HG03460 (cell line): Measurements from ENCODE around the gene BST1.
"Not testable (repeated sequence)": the region's sequence is repeated elsewhere in the genome, so short reads cannot be mapped to it uniquely, and the experiment has no call there.

Experiments
- ATAC-seq: cut with Tn5 transposase; IDR thresholded peaks from one replicate; pipeline ENCODE4 v1.9.1; 2021; ENCODE audit not compliant: unreplicated experiment

Gene BST1

GRCh38 chr4:15742637-15743036 is 39.8 kb downstream of the BST1 start:
- ATAC-seq, result no peak

GRCh38 chr4:15744016-15744545 is 41.2 kb downstream of the BST1 start:
- ATAC-seq, result no peak

GRCh38 chr4:15746110-15746509 is 43.2 kb downstream of the BST1 start:
- ATAC-seq, result no peak

DNA sequence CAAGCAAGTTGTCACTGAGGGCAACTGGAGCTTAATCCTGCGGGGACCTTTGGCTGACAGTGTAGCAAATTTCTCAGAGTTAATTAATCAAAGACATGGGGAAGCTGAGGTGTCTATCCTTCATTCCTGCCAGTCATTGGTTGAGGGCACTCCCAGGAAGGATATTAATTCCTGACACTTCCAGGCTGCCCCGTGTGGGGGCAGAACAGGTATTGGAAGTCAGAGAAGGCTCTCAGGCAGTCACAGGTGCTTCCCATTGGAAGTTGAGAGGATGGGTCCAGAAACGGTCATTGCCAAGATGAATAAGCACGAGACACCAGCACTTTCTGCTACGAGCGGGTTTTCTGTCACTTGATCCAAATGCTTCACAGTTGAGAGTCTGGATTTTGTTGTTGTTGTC is 46.1 kb downstream of the BST1 start:
- no peak for ATAC-seq

- ATAC-seq, result no peak
Observed at GRCh38 chr4:15751153-15751552, 48.3 kb downstream of the BST1 start.

DNA sequence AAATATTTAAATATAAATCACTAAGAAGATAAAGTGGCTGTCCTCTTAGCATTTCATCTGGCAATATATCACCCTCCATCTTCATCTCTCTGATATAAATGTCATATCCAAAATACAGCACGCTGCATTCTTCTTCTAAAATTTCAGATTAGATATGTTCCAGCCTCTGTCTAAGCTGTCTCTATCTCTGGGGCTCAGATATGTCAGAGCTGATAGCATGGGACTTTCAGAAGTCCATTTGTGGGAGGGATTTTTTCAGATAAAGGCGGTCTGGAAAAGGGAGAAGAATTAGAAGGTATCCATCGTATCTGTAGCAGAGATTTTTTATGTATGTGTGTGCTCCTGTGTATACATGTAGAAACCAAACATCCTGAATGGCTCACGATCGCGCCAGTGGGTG is 50.2 kb downstream of the BST1 start:
- no peak for ATAC-seq

GRCh38 chr4:15753786-15754185 is 50.9 kb downstream of the BST1 start:
- ATAC-seq, result no peak

- ATAC-seq, result no peak
Observed at GRCh38 chr4:15754323-15754722, 51.5 kb downstream of the BST1 start.

DNA sequence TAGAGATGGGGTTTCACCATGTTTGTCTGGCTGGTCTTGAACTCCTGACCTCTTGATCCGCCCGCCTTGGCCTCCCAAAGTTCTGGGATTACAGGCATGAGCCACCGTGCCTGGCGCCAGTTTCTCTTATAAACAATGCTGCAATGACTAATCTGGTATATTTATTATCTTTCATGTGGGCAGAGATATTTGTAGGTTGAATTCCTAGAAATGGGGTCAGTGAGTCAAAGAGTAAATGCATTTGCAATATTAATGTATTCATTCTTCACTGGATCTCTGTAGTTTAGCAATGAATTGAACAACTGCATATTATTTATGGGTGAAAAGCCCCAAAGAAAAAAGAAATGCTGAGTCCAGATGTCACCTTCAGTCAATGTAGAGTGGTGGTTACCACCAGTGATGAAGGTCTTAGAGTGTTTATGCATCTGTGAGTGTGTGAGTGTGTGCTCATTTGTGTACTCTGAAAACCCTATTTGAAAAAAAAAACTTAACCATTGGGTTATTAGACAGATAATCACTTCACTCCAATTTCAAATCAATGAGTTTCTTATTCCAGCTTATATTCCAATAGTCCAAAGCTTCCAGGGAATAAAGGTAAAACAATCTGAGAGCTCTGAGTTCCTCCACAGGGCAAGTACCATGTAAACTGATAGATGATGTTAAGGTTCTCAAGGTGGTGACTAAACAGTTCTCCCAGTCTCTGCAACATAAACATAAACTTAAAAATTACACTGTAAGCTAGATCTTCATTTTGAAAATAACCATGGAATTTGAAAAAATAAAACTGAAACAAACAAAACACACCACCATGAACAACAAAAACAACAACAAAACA is 52.7 kb downstream of the BST1 start:
- ATAC-seq, result no peak

- peak; percentile 81 for ATAC-seq
Observed at GRCh38 chr4:15756361-15756861, 53.5 kb downstream of the BST1 start.

DNA sequence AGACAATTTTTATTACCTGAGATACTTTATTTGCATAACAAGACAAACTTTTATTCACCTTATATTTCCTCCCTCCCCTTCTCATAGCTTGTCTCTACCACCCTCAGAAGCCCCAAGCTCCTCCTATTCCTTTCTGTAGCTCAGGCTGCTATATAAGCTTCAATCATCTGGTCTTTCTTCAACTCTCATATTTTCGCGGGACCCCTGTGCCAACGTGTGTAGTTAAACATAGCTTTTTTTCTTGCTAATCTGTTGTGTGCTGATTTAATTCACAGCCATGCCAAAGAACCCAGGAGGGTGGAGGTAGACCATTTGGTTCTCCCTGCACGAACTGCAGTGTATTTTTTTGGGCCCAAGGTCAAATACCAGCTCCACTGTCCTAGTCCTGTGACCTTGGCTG is 54.2 kb downstream of the BST1 start:
- no peak for ATAC-seq

DNA sequence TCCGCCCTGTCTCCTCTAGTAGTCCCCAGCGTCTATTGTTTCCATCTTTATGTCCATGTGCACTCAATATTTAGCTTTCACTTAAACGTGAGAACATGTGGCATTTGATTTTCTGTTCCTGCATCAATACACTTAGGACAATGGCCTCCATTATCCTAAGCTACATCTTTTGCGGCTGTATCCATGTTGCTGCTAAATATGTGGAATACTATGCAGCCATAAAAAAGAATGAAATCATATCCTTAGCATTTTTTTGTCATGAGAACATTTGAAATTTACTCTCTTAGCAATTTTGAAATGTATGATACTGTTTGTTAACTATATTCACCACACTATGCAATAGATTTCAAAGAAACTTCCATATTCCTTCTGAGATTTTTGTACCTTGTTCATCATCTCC is 55.4 kb downstream of the BST1 start:
- no peak for ATAC-seq

- not testable (repeated sequence) for ATAC-seq
Observed at GRCh38 chr4:15762460-15762859, 59.6 kb downstream of the BST1 start.

- no peak for ATAC-seq
Observed at GRCh38 chr4:15765391-15765790, 62.5 kb downstream of the BST1 start.

GRCh38 chr4:15765910-15766697 is 63.2 kb downstream of the BST1 start:
- peak; percentile 64 for ATAC-seq

- no peak for ATAC-seq
Observed at GRCh38 chr4:15766821-15767220, 64.0 kb downstream of the BST1 start.

GRCh38 chr4:15769202-15769601 is 66.3 kb downstream of the BST1 start:
- ATAC-seq, result no peak

- ATAC-seq, result peak; percentile 75
Observed at GRCh38 chr4:15771216-15772058, 68.6 kb downstream of the BST1 start.

GRCh38 chr4:15774020-15774420 is 71.2 kb downstream of the BST1 start:
- ATAC-seq, result no peak

- ATAC-seq, result no peak
Observed at GRCh38 chr4:15776871-15777648, 74.2 kb downstream of the BST1 start.
